Mammary epithelial cell (primary cell): Measurements from ENCODE around the gene ZNF888.

Experiments used
- EZH2 ChIP-seq: IDR thresholded peaks from 2 replicates; pipeline ENCODE4 v1.6.1; 2012; ENCODE audit warnings: low read length, inconsistent platforms, borderline replicate concordance
- TF ChIP-seq, protein P1 (sequence below), 2 donors: IDR thresholded peaks in 1 of 2; conservative IDR thresholded peaks in 1 of 2; 2 replicates each; pipeline ENCODE4 v1.5.1; 2011 to 2012; ENCODE audit warnings: inconsistent platforms in 2 of 2, low read length in 2 of 2, mild to moderate bottlenecking in 2 of 2, control low read depth in 1 of 2, low read depth in 1 of 2; ENCODE audit not compliant: insufficient read depth in 1 of 2; ENCODE audit errors: extremely low read depth in 1 of 2

DNA sequence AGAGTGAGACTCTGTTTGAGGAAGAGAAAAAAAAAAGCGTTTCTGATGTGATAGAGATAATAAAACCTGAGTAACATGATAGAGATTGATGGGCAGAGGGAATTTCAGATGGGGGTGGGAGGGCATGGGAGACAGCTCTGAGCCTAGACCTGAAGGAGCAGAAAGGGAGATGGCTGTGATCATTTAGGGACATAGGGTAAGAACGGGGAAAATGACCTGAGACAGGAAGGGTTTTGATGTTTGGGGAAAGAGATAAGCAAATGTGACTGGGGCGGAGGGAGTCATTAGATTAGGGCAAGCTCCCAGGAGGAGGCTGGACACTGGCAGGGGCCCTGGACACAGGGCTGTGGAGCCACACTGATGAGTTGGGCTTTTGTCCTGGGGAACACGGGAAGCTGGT, 31.9 kb downstream of the ZNF888 start:
- TF ChIP-seq, protein P1, sequence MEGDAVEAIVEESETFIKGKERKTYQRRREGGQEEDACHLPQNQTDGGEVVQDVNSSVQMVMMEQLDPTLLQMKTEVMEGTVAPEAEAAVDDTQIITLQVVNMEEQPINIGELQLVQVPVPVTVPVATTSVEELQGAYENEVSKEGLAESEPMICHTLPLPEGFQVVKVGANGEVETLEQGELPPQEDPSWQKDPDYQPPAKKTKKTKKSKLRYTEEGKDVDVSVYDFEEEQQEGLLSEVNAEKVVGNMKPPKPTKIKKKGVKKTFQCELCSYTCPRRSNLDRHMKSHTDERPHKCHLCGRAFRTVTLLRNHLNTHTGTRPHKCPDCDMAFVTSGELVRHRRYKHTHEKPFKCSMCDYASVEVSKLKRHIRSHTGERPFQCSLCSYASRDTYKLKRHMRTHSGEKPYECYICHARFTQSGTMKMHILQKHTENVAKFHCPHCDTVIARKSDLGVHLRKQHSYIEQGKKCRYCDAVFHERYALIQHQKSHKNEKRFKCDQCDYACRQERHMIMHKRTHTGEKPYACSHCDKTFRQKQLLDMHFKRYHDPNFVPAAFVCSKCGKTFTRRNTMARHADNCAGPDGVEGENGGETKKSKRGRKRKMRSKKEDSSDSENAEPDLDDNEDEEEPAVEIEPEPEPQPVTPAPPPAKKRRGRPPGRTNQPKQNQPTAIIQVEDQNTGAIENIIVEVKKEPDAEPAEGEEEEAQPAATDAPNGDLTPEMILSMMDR (conservative IDR thresholded peaks at IDR 0.05 in 1 of 2, IDR thresholded peaks at IDR 0.05 in 1 of 2; ENCODE audit: extremely low read depth in 1 of 2, insufficient read depth in 1 of 2, low read depth in 1 of 2, low read length in 2 of 2): no peak
- no peak for TF ChIP-seq EZH2
